NCI-H187 (cell line): ENCODE measurements around the gene SNRNP48.

Experiments used
- DNase-seq, 2 experiments: peaks; one replicate each; lab custom pipeline; 2025; lab: John Stamatoyannopoulos, UW

The SNRNP48 gene

GRCh38 chr6:7559651-7560385, 30.2 kb upstream of the SNRNP48 start:
- no peak for DNase-seq

- DNase-seq = peak; percentile 37 to 60
Observed at GRCh38 chr6:7561153-7561964, 28.6 kb upstream of the SNRNP48 start.

GRCh38 chr6:7562769-7563168, 27.2 kb upstream of the SNRNP48 start:
- no peak for DNase-seq

- no peak for DNase-seq
Observed at GRCh38 chr6:7566107-7566506, 23.9 kb upstream of the SNRNP48 start.

- no peak for DNase-seq
Observed at GRCh38 chr6:7566617-7567173, 23.3 kb upstream of the SNRNP48 start.

GRCh38 chr6:7568021-7568420, 22.0 kb upstream of the SNRNP48 start:
- no peak for DNase-seq

GRCh38 chr6:7569082-7569481, 20.9 kb upstream of the SNRNP48 start:
- no peak for DNase-seq

- DNase-seq = no peak
Observed at GRCh38 chr6:7572213-7572943, 17.6 kb upstream of the SNRNP48 start.

- no peak for DNase-seq
Observed at GRCh38 chr6:7574500-7574899, 15.5 kb upstream of the SNRNP48 start.

- no peak for DNase-seq
Observed at GRCh38 chr6:7578516-7578915, 11.5 kb upstream of the SNRNP48 start.

GRCh38 chr6:7578931-7579330, 11.1 kb upstream of the SNRNP48 start:
- no peak for DNase-seq

GRCh38 chr6:7579851-7580250, 10.1 kb upstream of the SNRNP48 start:
- no peak for DNase-seq

- DNase-seq = no peak
Observed at GRCh38 chr6:7580537-7580926, 9.5 kb upstream of the SNRNP48 start.

- DNase-seq = no peak
Observed at GRCh38 chr6:7580927-7581618, 8.9 kb upstream of the SNRNP48 start.

- DNase-seq = no peak
Observed at GRCh38 chr6:7585287-7585930, 4.6 kb upstream of the SNRNP48 start.

- DNase-seq = no peak
Observed at GRCh38 chr6:7587631-7588100, 2.3 kb upstream of the SNRNP48 start.

GRCh38 chr6:7588506-7588905, 1.5 kb upstream of the SNRNP48 start:
- DNase-seq = no peak

- DNase-seq = no peak
Observed at GRCh38 chr6:7589221-7589620, 777 bp upstream of the SNRNP48 start.

- no peak for DNase-seq
Observed at GRCh38 chr6:7590918-7591302, 912 bp downstream of the SNRNP48 start.

GRCh38 chr6:7591770-7592169, 1.8 kb downstream of the SNRNP48 start:
- DNase-seq = no peak

GRCh38 chr6:7593229-7593628, 3.2 kb downstream of the SNRNP48 start:
- no peak for DNase-seq
